Smooth muscle cell (in vitro differentiated cells): ENCODE data around the gene SLC26A4. TPM values are rescaled to one million over a fixed set of nuclear protein-coding genes. Genes with fewer than 3 reads are reported as not detected.

ENCODE experiments used
- DNase-seq: peaks from one replicate; lab custom pipeline; 2025; ENCODE audit not compliant: unreplicated experiment; lab: John Stamatoyannopoulos, UW
- H2AFZ ChIP-seq: fragments of 200-600 bp; sonication (generic); 2 replicates; pipeline ENCODE4 v1.6.0; 2016; ENCODE audit warnings: antibody characterized with exemption, low read depth, mild to moderate bottlenecking
- H3F3A ChIP-seq: fragments of 200-600 bp; sonication (generic); 2 replicates; pipeline ENCODE4 v1.6.0; 2017; ENCODE audit warnings: antibody characterized with exemption, low read depth
- H3K27ac ChIP-seq: fragments of 200-600 bp; sonication (generic); 2 replicates; pipeline ENCODE4 v1.5.1; 2016; ENCODE audit warnings: low read depth, mild to moderate bottlenecking
- H3K27me3 ChIP-seq: fragments of 200-600 bp; sonication (generic); 2 replicates; pipeline ENCODE4 v1.6.1; 2016; ENCODE audit warnings: low read depth, mild to moderate bottlenecking
- H3K36me3 ChIP-seq: fragments of 200-600 bp; sonication (generic); 2 replicates; pipeline ENCODE4 v1.5.1; 2016; ENCODE audit warnings: low read depth
- H3K4me1 ChIP-seq: fragments of 200-600 bp; sonication (generic); 2 replicates; pipeline ENCODE4 v1.5.1; 2016; ENCODE audit warnings: low read depth
- H3K4me2 ChIP-seq: fragments of 200-600 bp; sonication (generic); 2 replicates; pipeline ENCODE4 v1.6.0; 2016; ENCODE audit warnings: mild to moderate bottlenecking
- H3K4me3 ChIP-seq: fragments of 200-600 bp; sonication (generic); 2 replicates; pipeline ENCODE4 v1.5.1; 2016; ENCODE audit warnings: mild to moderate bottlenecking
- H3K79me2 ChIP-seq: fragments of 200-600 bp; sonication (generic); 2 replicates; pipeline ENCODE4 v1.6.0; 2016; ENCODE audit warnings: low read depth, mild to moderate bottlenecking
- H3K9ac ChIP-seq: fragments of 200-600 bp; sonication (generic); 2 replicates; pipeline ENCODE4 v1.6.0; 2016; ENCODE audit warnings: low read depth
- H3K9me3 ChIP-seq: fragments of 200-600 bp; sonication (generic); replicated peaks from 2 replicates; pipeline ENCODE4 v1.5.1; 2016; ENCODE audit warnings: low read depth
- H4K20me1 ChIP-seq: fragments of 200-600 bp; sonication (generic); 2 replicates; pipeline ENCODE4 v1.6.0; 2016; ENCODE audit warnings: low read depth
- WGBS: methylation state at CpG from one replicate; pipeline ENCODE4 v1.1.7; 2016; ENCODE audit warnings: low lambda C conversion rate; 5-methylcytosine and 5-hydroxymethylcytosine counted together
- polyA plus RNA-seq: library from polyadenylated mRNA; unstranded; fragments of >200 nt; fragmentation: Nextera tagmentation; extraction: Ambion mirVana; gene quantifications from 2 replicates; pipeline ENCODE4 v1.2.1, GENCODE V29; 2016
- total RNA-seq: library from RNA; depleted of rRNA; stranded (reverse); fragments of >200 nt; gene quantifications from 2 replicates; pipeline ENCODE4 v1.2.3, GENCODE V29; 2014
- TF ChIP-seq, protein P1 (sequence below): fragments of 200-600 bp; sonication (generic); IDR thresholded peaks from 2 replicates; pipeline ENCODE4 v1.5.1; 2017; ENCODE audit warnings: borderline replicate concordance, mild to moderate bottlenecking, antibody characterized with exemption; ENCODE audit not compliant: insufficient read depth, poor library complexity, severe bottlenecking

SLC26A4 gene
- total and polyA plus RNA-seq, 2 experiments from 2014 or later = 0.06 to 1.7 TPM

DNA sequence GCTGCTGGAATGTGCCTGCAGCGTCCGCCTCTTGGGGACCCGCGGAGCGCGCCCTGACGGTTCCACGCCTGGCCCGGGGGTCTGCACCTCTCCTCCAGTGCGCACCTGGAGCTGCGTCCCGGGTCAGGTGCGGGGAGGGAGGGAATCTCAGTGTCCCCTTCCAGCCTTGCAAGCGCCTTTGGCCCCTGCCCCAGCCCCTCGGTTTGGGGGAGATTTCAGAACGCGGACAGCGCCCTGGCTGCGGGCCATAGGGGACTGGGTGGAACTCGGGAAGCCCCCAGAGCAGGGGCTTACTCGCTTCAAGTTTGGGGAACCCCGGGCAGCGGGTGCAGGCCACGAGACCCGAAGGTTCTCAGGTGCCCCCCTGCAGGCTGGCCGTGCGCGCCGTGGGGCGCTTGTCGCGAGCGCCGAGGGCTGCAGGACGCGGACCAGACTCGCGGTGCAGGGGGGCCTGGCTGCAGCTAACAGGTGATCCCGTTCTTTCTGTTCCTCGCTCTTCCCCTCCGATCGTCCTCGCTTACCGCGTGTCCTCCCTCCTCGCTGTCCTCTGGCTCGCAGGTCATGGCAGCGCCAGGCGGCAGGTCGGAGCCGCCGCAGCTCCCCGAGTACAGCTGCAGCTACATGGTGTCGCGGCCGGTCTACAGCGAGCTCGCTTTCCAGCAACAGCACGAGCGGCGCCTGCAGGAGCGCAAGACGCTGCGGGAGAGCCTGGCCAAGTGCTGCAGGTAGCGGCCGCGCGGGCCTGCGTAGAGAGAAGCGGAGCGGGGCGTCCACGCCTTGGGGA lies 645 bp downstream of the SLC26A4 start:
- DNase-seq = no peak
- Histone ChIP-seq H3K27me3 (peaks cover 92% of the 10 kb centered on the region), H3K27ac (no peak overlapping the region), H3K79me2 (no peaks in the 10 kb centered on the region), H2AFZ (no peak overlapping the region), H3K4me2 (peak overlapping the region; percentile 92), H3K9ac (no peak overlapping the region), H3F3A (no peaks in the 10 kb centered on the region), H3K9me3 (no peaks in the 10 kb centered on the region), H4K20me1 (no peaks in the 10 kb centered on the region), H3K4me3 (peak overlapping the region; percentile 49), H3K36me3 (no peaks in the 10 kb centered on the region), H3K4me1 (peaks cover 16% of the 10 kb centered on the region)
- TF ChIP-seq, protein P1, sequence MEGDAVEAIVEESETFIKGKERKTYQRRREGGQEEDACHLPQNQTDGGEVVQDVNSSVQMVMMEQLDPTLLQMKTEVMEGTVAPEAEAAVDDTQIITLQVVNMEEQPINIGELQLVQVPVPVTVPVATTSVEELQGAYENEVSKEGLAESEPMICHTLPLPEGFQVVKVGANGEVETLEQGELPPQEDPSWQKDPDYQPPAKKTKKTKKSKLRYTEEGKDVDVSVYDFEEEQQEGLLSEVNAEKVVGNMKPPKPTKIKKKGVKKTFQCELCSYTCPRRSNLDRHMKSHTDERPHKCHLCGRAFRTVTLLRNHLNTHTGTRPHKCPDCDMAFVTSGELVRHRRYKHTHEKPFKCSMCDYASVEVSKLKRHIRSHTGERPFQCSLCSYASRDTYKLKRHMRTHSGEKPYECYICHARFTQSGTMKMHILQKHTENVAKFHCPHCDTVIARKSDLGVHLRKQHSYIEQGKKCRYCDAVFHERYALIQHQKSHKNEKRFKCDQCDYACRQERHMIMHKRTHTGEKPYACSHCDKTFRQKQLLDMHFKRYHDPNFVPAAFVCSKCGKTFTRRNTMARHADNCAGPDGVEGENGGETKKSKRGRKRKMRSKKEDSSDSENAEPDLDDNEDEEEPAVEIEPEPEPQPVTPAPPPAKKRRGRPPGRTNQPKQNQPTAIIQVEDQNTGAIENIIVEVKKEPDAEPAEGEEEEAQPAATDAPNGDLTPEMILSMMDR = no peak
- 2% methylated on average over 68 of the region's 73 CpGs for WGBS

DNA sequence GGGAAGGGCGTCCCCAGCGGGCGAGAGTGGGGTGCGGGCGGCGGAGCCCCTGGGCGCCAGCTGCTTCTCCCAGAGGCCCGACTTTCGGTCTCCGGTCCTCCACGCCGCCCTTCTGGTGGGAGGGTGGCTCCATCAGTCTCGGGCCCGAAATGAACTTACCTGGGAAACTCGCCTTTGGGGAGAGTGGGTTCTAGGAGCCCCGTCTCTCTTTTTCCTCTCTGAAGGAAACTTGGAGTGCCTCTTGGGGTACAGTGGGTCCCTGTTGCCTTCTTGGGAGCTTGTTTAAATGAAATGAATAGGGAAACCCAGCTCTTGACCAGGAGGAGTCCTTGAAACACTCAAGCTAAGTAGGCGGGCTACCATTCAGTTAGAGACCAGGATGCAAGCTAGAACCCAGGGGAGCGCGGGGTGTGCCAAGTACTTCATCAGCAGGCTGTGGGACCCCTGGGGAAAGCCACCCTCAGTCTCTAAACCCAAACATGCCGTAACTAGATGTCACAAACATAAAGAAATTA lies 1.3 kb downstream of the SLC26A4 start:
- H3K4me3 ChIP-seq = peak overlapping the region; percentile 49
- no peak overlapping the region for H2AFZ ChIP-seq
- H3F3A ChIP-seq = no peaks in the 10 kb centered on the region
- no peak overlapping the region for H3K9ac ChIP-seq
- peaks cover 91% of the 10 kb centered on the region for H3K27me3 ChIP-seq
- no peaks in the 10 kb centered on the region for H4K20me1 ChIP-seq
- H3K9me3 ChIP-seq = no peaks in the 10 kb centered on the region
- 16% methylated on average over 18 of the region's 20 CpGs for WGBS
- H3K36me3 ChIP-seq = no peaks in the 10 kb centered on the region
- peak overlapping the region; percentile 92 for H3K4me2 ChIP-seq
- TF ChIP-seq, protein P1 = no peak
- no peak overlapping the region for H3K27ac ChIP-seq
- H3K4me1 ChIP-seq = peaks cover 16% of the 10 kb centered on the region
- no peaks in the 10 kb centered on the region for H3K79me2 ChIP-seq
- DNase-seq = no peak

DNA sequence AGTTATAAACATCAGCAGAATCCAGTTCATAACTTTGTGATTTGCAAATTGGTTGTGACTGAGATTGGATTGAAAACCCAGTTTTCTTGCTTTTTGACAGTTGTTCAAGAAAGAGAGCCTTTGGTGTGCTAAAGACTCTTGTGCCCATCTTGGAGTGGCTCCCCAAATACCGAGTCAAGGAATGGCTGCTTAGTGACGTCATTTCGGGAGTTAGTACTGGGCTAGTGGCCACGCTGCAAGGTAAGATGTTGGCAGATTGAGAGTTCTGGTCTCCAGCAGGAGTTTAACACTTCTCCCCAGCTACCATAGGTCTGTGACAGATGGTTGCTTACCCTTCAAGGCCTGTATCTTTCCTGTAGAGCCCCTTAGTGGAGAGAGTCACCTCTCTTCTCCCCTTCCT lies 2.6 kb downstream of the SLC26A4 start:
- no peaks in the 10 kb centered on the region for H3K36me3 ChIP-seq
- H3K27me3 ChIP-seq = peaks cover 92% of the 10 kb centered on the region
- H3K79me2 ChIP-seq = no peaks in the 10 kb centered on the region
- H3K9ac ChIP-seq = no peak overlapping the region
- WGBS = 85% methylated on average over 4 of the region's 4 CpGs
- H3K4me1 ChIP-seq = peaks cover 16% of the 10 kb centered on the region
- no peak overlapping the region for H2AFZ ChIP-seq
- TF ChIP-seq, protein P1 = no peak
- H3K9me3 ChIP-seq = no peaks in the 10 kb centered on the region
- H3K27ac ChIP-seq = no peak overlapping the region
- H3K4me3 ChIP-seq = no peak overlapping the region
- H4K20me1 ChIP-seq = no peaks in the 10 kb centered on the region
- no peak for DNase-seq
- no peaks in the 10 kb centered on the region for H3F3A ChIP-seq
- H3K4me2 ChIP-seq = no peak overlapping the region

DNA sequence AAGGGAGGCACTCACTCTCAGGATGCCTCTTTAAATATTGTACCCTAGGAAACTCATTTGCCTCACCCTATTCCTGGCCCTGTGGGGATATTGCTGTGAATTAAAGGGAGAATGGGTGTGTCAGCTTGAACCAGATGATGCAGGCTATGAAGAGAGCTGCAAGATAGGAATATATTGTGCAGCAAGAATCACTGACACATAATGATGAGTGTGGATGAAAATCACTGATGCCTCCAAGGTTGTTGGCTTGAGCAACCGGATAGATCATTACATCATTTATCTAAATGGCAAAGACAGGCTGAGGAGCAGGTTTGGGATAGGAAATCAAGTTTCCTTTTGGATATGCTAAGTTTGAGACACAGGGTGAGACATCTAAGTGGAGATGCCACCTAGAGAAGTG lies 6.2 kb downstream of the SLC26A4 start:
- H3K79me2 ChIP-seq = no peaks in the 10 kb centered on the region
- TF ChIP-seq, protein P1 = no peak
- H3F3A ChIP-seq = no peaks in the 10 kb centered on the region
- DNase-seq = no peak
- peaks cover 79% of the 10 kb centered on the region for H3K27me3 ChIP-seq
- H3K4me2 ChIP-seq = no peak overlapping the region
- no peaks in the 10 kb centered on the region for H3K9me3 ChIP-seq
- no peak overlapping the region for H3K9ac ChIP-seq
- H3K4me3 ChIP-seq = no peak overlapping the region
- WGBS = 88% methylated on average over 1 of the region's 1 CpG
- peaks cover 2% of the 10 kb centered on the region for H3K4me1 ChIP-seq
- H2AFZ ChIP-seq = no peak overlapping the region
- H4K20me1 ChIP-seq = no peaks in the 10 kb centered on the region
- H3K36me3 ChIP-seq = no peaks in the 10 kb centered on the region
- H3K27ac ChIP-seq = no peak overlapping the region
